ENCODE data around the gene UBP1.

GRCh38 chr3:33433843-33434242 lies 6.4 kb downstream of the UBP1 start:
- TF ChIP-seq PHB2 (IDR thresholded peaks at IDR 0.05; ENCODE audit: low read depth) (no peak), MAZ (CRISPR knock-in tag; conservative IDR thresholded peaks at IDR 0.05 in 1 of 2, IDR thresholded peaks at IDR 0.05 in 1 of 2) (no peak), CREB3 (tag; conservative IDR thresholded peaks at IDR 0.05; ENCODE audit: low read depth) (no peak), CTCF (IDR thresholded peaks at IDR 0.05 in 2 of 3, conservative IDR thresholded peaks at IDR 0.05 in 1 of 3; ENCODE audit: insufficient read depth in 2 of 3, low read depth in 1 of 3, low read length in 3 of 3) (no peak), PCBP2 (IDR thresholded peaks at IDR 0.05; ENCODE audit: low read depth, low read length, poor library complexity, severe bottlenecking) (no peak)
